Skeletal muscle tissue (tissue), 4 donors: ENCODE results near the gene PRDM7. TPM values are rescaled to one million over a fixed set of nuclear protein-coding genes. Genes with fewer than 3 reads are reported as not detected.

Source experiments
- H3K27ac ChIP-seq: one replicate; pipeline ENCODE4 v1.7.0; 2013; ENCODE audit warnings: mild to moderate bottlenecking, low read depth, low read length, inconsistent platforms
- H3K27me3 ChIP-seq, 3 donors: one replicate each; pipeline ENCODE4 v1.7.0; 2013; ENCODE audit warnings: low read length in 3 of 3; ENCODE audit not compliant: control insufficient read depth in 3 of 3, insufficient read depth in 3 of 3
- H3K36me3 ChIP-seq, 3 donors: one replicate each; pipeline ENCODE4 v1.7.0; 2013; ENCODE audit warnings: low read length in 3 of 3; ENCODE audit not compliant: control insufficient read depth in 3 of 3, insufficient read depth in 3 of 3
- H3K4me1 ChIP-seq, 3 donors: one replicate each; pipeline ENCODE4 v1.7.0; 2013; ENCODE audit warnings: low read length in 3 of 3, mild to moderate bottlenecking in 3 of 3; ENCODE audit not compliant: control insufficient read depth in 3 of 3, insufficient read depth in 3 of 3
- H3K4me3 ChIP-seq, 3 donors: one replicate each; pipeline ENCODE4 v1.7.0; 2013; ENCODE audit warnings: low read length in 3 of 3
- H3K9ac ChIP-seq, 3 donors: one replicate each; pipeline ENCODE4 v1.7.0; 2013; ENCODE audit warnings: low read length in 3 of 3, mild to moderate bottlenecking in 3 of 3, moderate library complexity in 2 of 3, low read depth in 1 of 3
- H3K9me3 ChIP-seq, 3 donors: one replicate each; pipeline ENCODE4 v1.7.0; 2013; ENCODE audit warnings: low read length in 3 of 3; ENCODE audit not compliant: control insufficient read depth in 3 of 3
- total RNA-seq: library from RNA; depleted of rRNA; stranded (reverse); fragments of >200 nt; gene quantifications from one replicate; pipeline ENCODE4 v1.2.3, GENCODE V29; 2014
- donor health status: Osteomylitis.

Gene PRDM7
- total RNA-seq, 1 donor from 2014 or later, result not detected

- Histone ChIP-seq H3K9ac (peak overlapping the region in 2 of 3 donors; percentile 59 to 68), H3K36me3 (no peaks in the 10 kb centered on the region), H3K4me1 (peaks cover 36 to 46% (median 41%) of the 10 kb centered on the region in 3 donors), H3K27me3 (no peaks in the 10 kb centered on the region), H3K27ac (peak overlapping the region; percentile 36), H3K4me3 (peak overlapping the region; percentile 48 to 69 (median 63)), H3K9me3 (no peaks in the 10 kb centered on the region)
These were observed 58.9 kb downstream of the PRDM7 start for GRCh38 chr16:90018297-90018651.

GRCh38 chr16:90016339-90016950 lies 60.7 kb downstream of the PRDM7 start:
- Histone ChIP-seq H3K4me3 (no peak overlapping the region), H3K27me3 (no peaks in the 10 kb centered on the region), H3K9me3 (no peaks in the 10 kb centered on the region), H3K9ac (peak overlapping the region in 1 of 3 donors; percentile 8), H3K27ac (no peak overlapping the region), H3K36me3 (no peaks in the 10 kb centered on the region), H3K4me1 (peaks cover 31 to 40% (median 34%) of the 10 kb centered on the region in 3 donors)

- Histone ChIP-seq H3K9ac (no peak overlapping the region), H3K36me3 (no peaks in the 10 kb centered on the region), H3K9me3 (no peaks in the 10 kb centered on the region), H3K4me1 (peaks cover 31 to 40% (median 36%) of the 10 kb centered on the region in 3 donors), H3K27me3 (no peaks in the 10 kb centered on the region), H3K4me3 (no peak overlapping the region), H3K27ac (no peak overlapping the region)
These were observed 61.4 kb downstream of the PRDM7 start for GRCh38 chr16:90015586-90016338.

- no peak overlapping the region for H3K27ac ChIP-seq
- no peak overlapping the region for H3K4me3 ChIP-seq
- peaks cover 24 to 32% (median 26%) of the 10 kb centered on the region in 3 donors for H3K4me1 ChIP-seq
- H3K9ac ChIP-seq, result no peak overlapping the region
- no peaks in the 10 kb centered on the region for H3K36me3 ChIP-seq
- H3K9me3 ChIP-seq, result no peaks in the 10 kb centered on the region
- no peaks in the 10 kb centered on the region for H3K27me3 ChIP-seq
These were observed 64.0 kb downstream of the PRDM7 start for GRCh38 chr16:90012991-90013745.

- Histone ChIP-seq H3K36me3 (no peaks in the 10 kb centered on the region), H3K4me3 (peak overlapping the region in 1 of 3 donors; percentile 20), H3K27ac (peak overlapping the region; percentile 85), H3K4me1 (peaks cover 20 to 29% (median 25%) of the 10 kb centered on the region in 3 donors), H3K27me3 (no peaks in the 10 kb centered on the region), H3K9ac (peak overlapping the region; percentile 12 to 82 (median 51)), H3K9me3 (no peaks in the 10 kb centered on the region)
These were observed 65.1 kb downstream of the PRDM7 start for GRCh38 chr16:90011908-90012501.

- H3K27ac ChIP-seq, result peak overlapping the region; percentile 85
- H3K27me3 ChIP-seq, result no peaks in the 10 kb centered on the region
- no peaks in the 10 kb centered on the region for H3K36me3 ChIP-seq
- peak overlapping the region; percentile 56 to 82 (median 57) for H3K9ac ChIP-seq
- peak overlapping the region in 2 of 3 donors; percentile 35 to 40 for H3K4me3 ChIP-seq
- no peaks in the 10 kb centered on the region for H3K9me3 ChIP-seq
- H3K4me1 ChIP-seq, result peaks cover 20 to 25% (median 23%) of the 10 kb centered on the region in 3 donors
These were observed 65.7 kb downstream of the PRDM7 start for GRCh38 chr16:90011508-90011819.

GRCh38 chr16:90010676-90011507 lies 66.2 kb downstream of the PRDM7 start:
- H3K4me3 ChIP-seq, result peak overlapping the region in 2 of 3 donors; percentile 35 to 40

GRCh38 chr16:90009172-90009899 lies 67.8 kb downstream of the PRDM7 start:
- Histone ChIP-seq H3K27me3 (no peaks in the 10 kb centered on the region), H3K4me3 (no peak overlapping the region), H3K36me3 (peaks cover 0 to 3% (median 0%) of the 10 kb centered on the region in 3 donors), H3K4me1 (peaks cover 23 to 37% (median 34%) of the 10 kb centered on the region in 3 donors), H3K27ac (no peak overlapping the region), H3K9me3 (no peaks in the 10 kb centered on the region), H3K9ac (peak overlapping the region in 1 of 3 donors; percentile 8)

More at GRCh38 chr16:90010676-90011507, 66.2 kb downstream of the PRDM7 start:
- Histone ChIP-seq H3K27ac (peak overlapping the region; percentile 85), H3K9ac (peak overlapping the region; percentile 56 to 82 (median 57)), H3K36me3 (peaks cover 0 to 3% (median 0%) of the 10 kb centered on the region in 3 donors), H3K9me3 (no peaks in the 10 kb centered on the region), H3K27me3 (no peaks in the 10 kb centered on the region), H3K4me1 (peaks cover 20 to 22% (median 20%) of the 10 kb centered on the region in 3 donors)
